Activated CD8-positive, alpha-beta memory T cell treated with anti-CD3 and anti-CD28 coated beads for 24 hours (primary cell): ENCODE results near the gene SLC34A3.

Source experiments
- DNase-seq: peaks from one replicate; pipeline ENCODE4 v3.0.0-alpha.2; 2020

SLC34A3 gene

DNA sequence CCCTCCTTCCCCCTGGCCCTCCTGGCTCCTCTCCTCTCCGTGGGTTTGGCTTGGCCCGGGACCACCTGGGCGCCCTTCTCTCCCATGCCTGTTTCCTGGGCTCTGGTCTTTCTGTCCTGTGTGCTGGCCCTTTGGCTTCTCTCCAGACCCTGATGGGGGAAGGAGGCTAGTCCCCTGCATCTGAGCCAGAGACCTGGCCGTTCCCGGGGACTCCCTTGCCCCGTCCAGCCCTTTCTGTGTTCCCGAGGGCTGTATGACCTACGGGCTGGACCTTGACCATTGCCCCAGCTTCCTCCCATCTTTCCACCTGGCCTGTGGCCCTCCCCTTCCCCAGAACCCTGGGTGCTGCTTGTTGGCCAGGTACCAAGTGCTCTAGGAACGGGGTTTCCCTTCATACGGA is 32.8 kb downstream of the SLC34A3 start:
- DNase-seq, result no peak

DNA sequence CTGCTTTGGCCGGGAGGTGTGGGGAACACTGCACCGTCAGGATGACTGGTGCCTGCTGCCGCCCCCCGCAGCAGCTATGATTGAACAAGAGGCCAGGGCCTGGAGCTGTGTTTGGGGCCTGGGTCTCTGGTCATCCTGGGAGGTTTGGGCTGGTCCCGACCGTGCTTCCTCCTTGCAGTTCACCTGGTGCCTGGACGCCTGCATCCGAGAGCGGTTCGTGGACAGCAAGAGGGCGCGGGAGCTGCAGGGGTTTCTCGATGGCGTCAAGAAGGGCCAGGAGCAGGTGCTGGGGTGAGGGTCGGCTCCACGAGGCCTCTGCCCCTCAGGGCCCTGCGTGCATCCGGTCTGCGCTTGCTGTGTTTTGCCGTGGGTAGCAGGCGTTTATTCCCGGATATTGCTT is 33.4 kb downstream of the SLC34A3 start:
- DNase-seq, result no peak

DNA sequence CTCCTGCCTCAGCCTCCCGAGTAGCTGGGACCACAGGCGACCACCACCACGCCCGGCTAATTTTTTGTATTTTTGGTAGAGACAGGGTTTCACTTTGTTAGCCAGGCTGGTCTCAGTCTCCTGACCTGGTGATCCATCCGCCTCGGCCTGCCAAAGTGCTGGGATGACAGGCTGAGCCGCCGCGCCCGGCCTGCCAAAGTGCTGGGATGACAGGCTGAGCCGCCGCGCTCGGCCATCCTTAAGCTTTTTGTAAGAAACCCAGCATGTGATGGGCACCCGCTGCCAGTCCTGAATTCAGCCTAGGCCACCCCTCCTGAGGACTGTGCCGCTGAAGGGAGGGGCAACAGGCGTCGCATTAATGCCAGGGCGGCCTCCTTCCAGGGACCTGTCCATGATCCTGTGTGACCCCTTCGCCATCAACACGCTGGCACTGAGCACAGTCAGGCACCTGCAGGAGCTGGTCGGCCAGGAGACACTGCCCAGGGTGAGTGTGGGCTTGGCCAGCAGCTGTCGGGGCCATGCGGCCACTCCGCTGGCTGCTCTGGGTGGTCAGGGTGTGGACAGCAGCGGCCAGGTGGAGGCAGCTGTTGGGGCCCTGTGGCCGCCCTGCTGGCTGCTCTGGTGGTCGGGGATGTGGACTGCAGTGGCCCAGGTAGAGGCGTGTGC is 34.9 kb downstream of the SLC34A3 start:
- DNase-seq, result no peak

DNA sequence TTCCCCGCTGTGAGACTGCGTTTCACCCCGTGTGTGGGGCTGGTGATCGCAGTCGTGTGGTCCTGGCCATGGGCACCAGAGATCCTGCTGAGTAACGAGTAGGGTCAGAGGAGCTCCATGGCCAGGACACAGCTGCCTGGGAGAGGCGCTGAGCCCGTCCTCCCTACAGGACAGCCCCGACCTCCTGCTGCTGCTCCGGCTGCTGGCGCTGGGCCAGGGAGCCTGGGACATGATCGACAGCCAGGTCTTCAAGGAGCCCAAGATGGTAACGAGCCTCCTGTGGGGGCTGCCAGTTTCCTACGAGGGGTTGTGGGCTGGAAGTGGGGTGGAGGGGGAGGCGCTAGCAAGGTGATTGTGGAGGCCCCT is 35.4 kb downstream of the SLC34A3 start:
- no peak for DNase-seq

- no peak for DNase-seq
Observed at GRCh38 chr9:137266585-137267453, 36.1 kb downstream of the SLC34A3 start.

DNA sequence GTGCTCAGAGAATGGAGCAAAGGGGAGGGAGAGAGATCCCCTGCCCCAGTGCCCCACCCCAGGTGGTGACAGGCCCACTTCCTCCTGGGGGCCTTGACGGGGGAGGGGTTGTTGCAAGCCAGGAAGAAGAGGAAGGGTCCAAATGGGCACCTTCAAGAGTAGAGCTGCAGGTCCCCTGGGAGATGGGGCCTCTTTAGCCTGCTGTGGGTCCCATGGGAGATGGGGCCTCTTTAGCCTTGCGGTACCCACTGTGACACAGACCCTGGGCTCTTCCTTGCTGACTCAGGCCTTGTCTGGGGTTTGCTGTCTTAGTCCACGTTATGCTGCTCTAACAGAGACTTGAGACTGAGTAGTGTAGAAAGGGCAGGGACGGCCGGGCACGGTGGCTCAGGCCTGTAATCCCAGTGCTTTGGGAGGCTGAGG is 37.2 kb downstream of the SLC34A3 start:
- no peak for DNase-seq

GRCh38 chr9:137268538-137269201 is 38.0 kb downstream of the SLC34A3 start:
- DNase-seq, result no peak

- DNase-seq, result no peak
Observed at GRCh38 chr9:137269231-137269772, 38.6 kb downstream of the SLC34A3 start.

DNA sequence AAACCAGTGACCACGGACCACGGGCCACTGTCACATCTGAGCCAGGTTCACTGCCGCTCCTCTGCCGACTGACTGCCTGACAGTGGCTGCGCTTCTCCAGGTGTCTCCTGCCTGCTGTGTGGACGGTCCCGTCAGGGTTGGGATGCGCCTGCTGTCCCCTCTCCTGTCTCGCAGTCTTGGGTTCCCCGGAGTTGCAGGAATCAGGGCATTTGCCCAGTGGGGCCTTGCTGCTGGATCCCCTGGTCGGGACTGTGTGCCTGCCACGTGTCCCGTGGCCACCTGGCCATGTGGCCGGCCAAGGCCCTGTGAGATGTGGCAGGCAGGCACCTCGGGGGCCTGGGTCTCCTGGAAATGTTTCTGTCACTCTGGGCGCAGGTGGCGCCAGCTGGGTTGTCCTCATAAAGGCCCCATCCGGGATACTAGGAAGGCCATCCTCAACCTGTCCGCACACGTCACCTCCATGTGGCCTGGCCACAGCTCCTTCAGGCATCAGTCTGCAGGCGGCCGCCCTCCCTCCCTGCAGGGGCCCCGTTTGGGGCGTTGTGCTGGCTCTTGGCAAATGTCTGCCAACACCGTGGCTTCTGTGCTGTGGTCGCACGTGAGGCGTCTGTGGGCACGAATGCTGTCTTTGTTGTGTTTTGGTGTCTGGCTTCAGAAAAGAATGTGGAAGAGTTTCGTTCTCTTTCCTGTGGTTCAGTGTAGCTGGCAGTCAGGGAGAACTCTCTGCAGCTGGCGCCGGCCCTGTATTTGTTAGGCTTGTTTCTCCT is 40.4 kb downstream of the SLC34A3 start:
- no peak for DNase-seq

- DNase-seq, result no peak
Observed at GRCh38 chr9:137271696-137272076, 41.0 kb downstream of the SLC34A3 start.

- DNase-seq, result no peak
Observed at GRCh38 chr9:137272241-137273094, 41.8 kb downstream of the SLC34A3 start.

DNA sequence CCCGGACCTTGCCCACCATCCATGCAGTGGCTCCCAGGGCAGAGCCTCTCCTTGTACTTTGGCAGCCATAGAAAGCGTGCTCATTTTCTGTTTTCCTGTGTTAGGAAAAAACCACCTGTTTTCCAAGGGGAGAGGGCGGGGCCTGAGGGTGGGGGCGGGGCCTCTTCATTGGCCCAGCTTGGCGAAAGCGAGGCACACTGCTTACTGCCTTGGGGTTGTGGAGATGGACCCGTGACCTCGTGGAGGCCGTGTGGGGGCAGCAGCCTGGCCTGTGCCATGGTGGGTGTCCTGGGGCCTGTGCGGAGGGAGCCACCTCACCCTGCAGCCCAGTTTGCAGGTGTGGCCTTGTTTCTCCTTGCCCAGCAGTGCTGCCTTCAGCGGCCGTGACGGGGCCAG is 42.4 kb downstream of the SLC34A3 start:
- no peak for DNase-seq

DNA sequence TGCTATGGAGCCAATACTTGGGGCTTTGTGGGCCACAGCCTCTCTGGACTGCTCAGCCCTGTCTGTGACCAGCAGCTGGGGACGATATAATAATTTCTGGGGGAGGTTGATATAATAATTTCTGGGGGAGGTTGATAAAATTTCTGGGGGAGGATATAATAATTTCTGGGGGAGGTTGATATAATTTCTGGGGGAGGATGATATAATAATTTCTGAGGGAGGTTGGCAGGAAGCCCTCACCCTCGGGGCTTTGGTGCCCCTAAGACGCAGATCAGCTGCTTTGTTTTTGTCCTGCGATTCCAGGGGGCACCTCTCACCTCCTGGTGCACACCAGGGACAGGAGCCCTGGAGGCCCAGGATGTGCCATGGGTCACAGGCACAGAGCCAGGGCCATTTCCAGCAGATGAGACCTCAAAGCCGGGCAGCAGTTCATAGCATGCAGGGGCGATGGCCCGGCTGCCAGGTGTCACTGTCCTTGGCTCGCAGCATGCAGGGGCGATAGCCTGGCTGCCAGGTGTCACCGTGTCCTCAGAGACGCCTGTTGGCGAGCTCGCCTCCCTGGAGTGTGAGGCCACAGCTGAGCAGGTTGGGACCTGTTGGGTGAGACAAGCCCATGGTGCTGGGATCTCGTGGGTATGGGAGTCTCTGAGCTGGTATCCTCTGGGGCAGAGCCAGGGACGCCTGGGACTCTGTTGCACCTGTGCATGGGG is 43.1 kb downstream of the SLC34A3 start:
- DNase-seq, result no peak

DNA sequence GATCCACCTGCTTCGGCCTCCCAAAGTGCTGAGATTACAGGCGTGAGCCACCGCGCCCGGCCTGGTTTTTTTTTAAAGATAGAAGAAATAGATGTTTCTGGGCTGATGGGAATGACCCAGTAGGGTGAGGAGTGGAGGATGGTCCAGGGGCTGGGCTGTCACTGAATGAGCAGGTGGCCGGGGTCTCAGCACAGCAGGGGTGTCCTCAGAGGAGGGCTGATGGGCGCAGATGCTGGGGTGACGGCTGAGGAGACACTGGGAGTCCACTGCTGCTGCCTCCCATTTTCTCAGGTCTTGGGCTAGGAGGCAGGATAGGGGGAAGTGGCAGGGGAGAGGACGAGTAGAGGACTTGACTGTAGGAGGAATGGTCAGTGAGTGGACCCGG is 44.5 kb downstream of the SLC34A3 start:
- DNase-seq, result no peak

GRCh38 chr9:137275588-137276472 is 45.1 kb downstream of the SLC34A3 start:
- DNase-seq, result no peak

DNA sequence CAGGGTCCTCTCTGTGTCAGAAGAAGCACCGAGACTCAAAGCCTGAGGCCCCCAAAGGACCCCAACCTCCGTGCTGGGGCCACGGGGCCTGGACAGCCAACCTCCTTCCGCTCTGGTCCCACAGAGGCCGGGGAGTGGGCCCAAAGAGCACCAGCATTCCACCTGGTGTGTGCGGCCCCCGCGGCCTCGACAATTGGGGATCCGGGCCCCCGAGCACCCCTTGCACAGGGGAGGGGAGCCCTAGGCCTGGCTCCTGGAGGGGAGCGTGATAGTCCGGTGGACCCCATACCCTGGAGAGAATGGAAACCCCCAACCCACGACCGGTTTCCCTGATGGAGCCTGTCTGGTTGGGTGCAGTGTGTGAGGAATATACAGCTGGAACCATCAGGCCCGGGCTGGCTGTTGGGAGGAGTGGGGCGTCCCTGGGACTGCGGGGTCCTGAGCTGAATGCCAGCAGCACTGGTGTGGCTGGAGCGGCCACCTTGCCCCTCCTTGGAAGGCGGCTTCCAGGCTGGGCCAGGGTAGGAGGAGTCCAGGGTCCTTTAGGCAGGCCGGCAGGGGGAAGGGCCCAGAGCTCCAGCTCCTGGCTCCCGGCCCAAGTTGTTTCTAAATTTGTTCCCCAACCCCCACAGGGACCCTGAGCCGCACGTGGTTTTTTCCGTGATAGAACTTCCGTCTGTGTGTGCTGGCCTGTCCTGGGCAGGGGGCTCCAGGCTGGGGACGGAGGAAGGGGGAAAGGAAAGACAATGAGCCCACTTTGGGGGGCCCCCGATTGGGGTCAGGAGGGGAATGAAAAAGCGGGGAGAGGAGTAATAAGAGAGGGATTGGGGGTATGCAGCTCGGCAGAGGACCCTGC is 46.0 kb downstream of the SLC34A3 start:
- DNase-seq, result no peak

DNA sequence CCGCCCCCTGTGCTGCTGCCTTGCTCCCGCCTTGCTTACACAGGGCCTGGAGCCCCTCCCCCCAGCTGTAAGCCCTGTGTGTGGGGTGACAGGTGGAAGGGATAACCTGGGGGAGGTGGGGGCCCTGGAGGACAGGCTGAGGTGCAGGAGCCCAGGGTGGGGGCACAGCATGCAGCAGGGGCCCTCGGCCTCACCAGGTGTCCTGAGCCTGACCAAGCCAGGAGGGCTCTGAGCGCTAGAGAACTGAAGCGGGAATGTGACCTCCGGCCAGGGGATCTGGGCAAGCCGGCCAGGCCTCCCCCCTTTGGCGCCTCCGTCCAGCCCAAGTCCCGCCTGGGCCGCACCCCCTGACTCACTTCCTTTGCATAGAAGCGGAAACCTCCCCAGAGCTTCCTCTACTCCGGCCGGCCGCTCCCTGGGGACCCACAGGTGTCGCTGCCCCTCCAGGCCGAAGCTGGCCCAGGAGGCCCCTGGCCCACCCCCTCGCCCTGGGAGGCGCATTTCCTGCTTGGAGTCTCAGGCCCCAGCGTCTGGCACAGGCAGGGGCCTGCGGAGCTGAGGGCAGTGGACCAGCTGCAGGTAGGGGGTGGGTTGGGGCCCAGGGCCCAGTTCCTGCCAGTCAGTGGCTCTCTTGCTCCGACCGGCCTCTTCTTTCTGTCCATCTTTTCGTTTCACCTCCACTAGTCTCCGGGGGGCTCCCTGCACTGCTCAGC is 46.8 kb downstream of the SLC34A3 start, which contains the start of gene TOR4A:
TOR4A (plus strand) TSS at position 398 of the 713 bp plus-strand sequence. CDS start 964 bp downstream, outside the sequence.
- DNase-seq, result no peak

GRCh38 chr9:137278061-137278701 is 47.5 kb downstream of the SLC34A3 start:
- DNase-seq, result no peak
